Esophagus (tissue), 2 donors: ENCODE data around the gene PARP4. TPM values are rescaled to one million over a fixed set of nuclear protein-coding genes. Genes with fewer than 3 reads are reported as not detected.
"Not testable (repeated sequence)": the region's sequence is repeated elsewhere in the genome, so short reads cannot be mapped to it uniquely, and the experiment has no call there.

ENCODE experiments used
- H3K27ac ChIP-seq, 2 donors: one replicate each; pipeline ENCODE4 v1.5.1; 2013; ENCODE audit warnings: low read depth in 2 of 2, mild to moderate bottlenecking in 2 of 2, inconsistent platforms in 1 of 2, low read length in 1 of 2, moderate library complexity in 1 of 2
- H3K27me3 ChIP-seq, 2 donors: one replicate each; pipeline ENCODE4 v1.6.1; 2013; ENCODE audit warnings: low read length in 2 of 2, control low read depth in 1 of 2, mild to moderate bottlenecking in 1 of 2; ENCODE audit not compliant: insufficient read depth in 2 of 2, control insufficient read depth in 1 of 2
- H3K36me3 ChIP-seq, 2 donors: one replicate each; pipeline ENCODE4 v1.6.1; 2013; ENCODE audit warnings: low read length in 1 of 2; ENCODE audit not compliant: control insufficient read depth in 2 of 2, insufficient read depth in 2 of 2
- H3K4me1 ChIP-seq, 2 donors: one replicate each; pipeline ENCODE4 v1.6.1; 2013; ENCODE audit warnings: low read length in 1 of 2; ENCODE audit not compliant: control insufficient read depth in 2 of 2, insufficient read depth in 2 of 2
- H3K4me3 ChIP-seq, 2 donors: one replicate each; pipeline ENCODE4 v1.5.1; 2013; ENCODE audit warnings: low read length in 2 of 2, mild to moderate bottlenecking in 2 of 2, low read depth in 1 of 2, moderate library complexity in 1 of 2
- H3K9me3 ChIP-seq, 2 donors: one replicate each; pipeline ENCODE4 v1.6.1; 2013; ENCODE audit warnings: mild to moderate bottlenecking in 2 of 2, low read depth in 1 of 2, low read length in 1 of 2, moderate library complexity in 1 of 2; ENCODE audit not compliant: control insufficient read depth in 2 of 2, insufficient read depth in 1 of 2
- WGBS, 2 donors: extraction: QIAGEN DNeasy Blood & Tissue Kit; methylation state at CpG; one replicate each; pipeline ENCODE4 v1.1.7; 2013; 5-methylcytosine and 5-hydroxymethylcytosine counted together
- polyA plus RNA-seq, 2 donors: library from polyadenylated mRNA; stranded (reverse); fragments of 200-250 nt; gene quantifications; one replicate each; pipeline ENCODE4 v1.2.3, GENCODE V29; 2013
- donor health status: healthy with polysubstance abuse.
- donor health status: Bipolar disorder and iron deficiency.

The PARP4 gene
- polyA plus RNA-seq, 2 donors = 14.7 to 16.7 TPM

DNA sequence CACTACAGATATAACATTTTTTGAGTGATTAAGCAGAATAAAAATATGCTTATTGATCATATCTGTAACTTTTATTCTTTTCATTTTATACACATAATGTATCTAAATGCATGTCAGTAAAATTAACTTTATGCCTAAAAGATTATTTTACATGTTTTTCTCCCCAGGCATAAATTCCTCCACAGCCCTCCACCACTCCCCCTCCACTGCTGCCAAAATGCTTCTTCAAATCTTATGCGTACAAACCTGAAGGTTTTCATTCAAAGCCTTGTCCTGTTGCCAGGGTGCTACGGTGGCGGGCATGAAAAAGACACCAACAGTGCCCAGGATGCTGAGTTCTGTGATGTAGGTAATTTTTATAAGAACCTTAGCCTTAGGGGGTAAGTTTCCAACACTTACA is 52.9 kb downstream of the PARP4 start:
- H3K9me3 ChIP-seq = no peaks in the 10 kb centered on the region
- H3K27ac ChIP-seq = no peak overlapping the region
- 59 to 61% methylated on average over 3 of the region's 3 CpGs for WGBS, 2 donors
- H3K4me3 ChIP-seq = no peak overlapping the region
- no peaks in the 10 kb centered on the region for H3K27me3 ChIP-seq
- H3K4me1 ChIP-seq = no peaks in the 10 kb centered on the region
- H3K36me3 ChIP-seq = peaks cover 18 to 21% of the 10 kb centered on the region in 2 donors

GRCh38 chr13:24459234-24459633 is 53.3 kb downstream of the PARP4 start:
- Histone ChIP-seq H3K27ac (no peak overlapping the region), H3K36me3 (peaks cover 22 to 24% of the 10 kb centered on the region in 2 donors), H3K9me3 (no peaks in the 10 kb centered on the region), H3K4me1 (no peaks in the 10 kb centered on the region), H3K27me3 (no peaks in the 10 kb centered on the region), H3K4me3 (no peak overlapping the region)
- WGBS, 2 donors = 34 to 43% methylated on average over 2 of the region's 2 CpGs

- no peak overlapping the region for H3K4me3 ChIP-seq
- peaks cover 27% of the 10 kb centered on the region in 2 donors for H3K36me3 ChIP-seq
- H3K27me3 ChIP-seq = no peaks in the 10 kb centered on the region
- no peak overlapping the region for H3K27ac ChIP-seq
- no peaks in the 10 kb centered on the region for H3K9me3 ChIP-seq
- 77 to 85% methylated on average over 4 of the region's 4 CpGs for WGBS, 2 donors
- H3K4me1 ChIP-seq = no peaks in the 10 kb centered on the region
Observed at GRCh38 chr13:24458736-24459135, 53.8 kb downstream of the PARP4 start.

DNA sequence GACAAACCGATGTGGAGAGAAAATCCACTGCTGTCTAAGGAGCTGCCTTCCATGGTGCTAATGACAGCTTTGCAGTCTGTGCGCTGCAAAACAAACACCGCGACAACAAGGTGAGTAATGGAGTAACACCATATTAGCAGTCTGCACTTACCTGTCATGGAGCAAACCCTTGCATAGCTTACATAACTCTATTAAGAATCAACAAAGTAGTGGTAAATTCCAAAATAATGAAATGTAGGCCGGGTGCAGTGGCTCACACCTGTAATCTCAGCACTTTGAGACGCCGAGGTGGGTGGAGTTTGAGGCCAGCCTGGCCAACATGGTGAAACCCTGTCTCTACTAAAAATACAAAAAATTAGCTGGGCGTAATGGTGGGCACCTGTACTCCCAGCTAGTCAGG is 56.2 kb downstream of the PARP4 start:
- 92 to 94% methylated on average over 8 of the region's 8 CpGs for WGBS, 2 donors
- Histone ChIP-seq H3K4me1 (no peaks in the 10 kb centered on the region), H3K36me3 (peaks cover 24 to 31% of the 10 kb centered on the region in 2 donors)

DNA sequence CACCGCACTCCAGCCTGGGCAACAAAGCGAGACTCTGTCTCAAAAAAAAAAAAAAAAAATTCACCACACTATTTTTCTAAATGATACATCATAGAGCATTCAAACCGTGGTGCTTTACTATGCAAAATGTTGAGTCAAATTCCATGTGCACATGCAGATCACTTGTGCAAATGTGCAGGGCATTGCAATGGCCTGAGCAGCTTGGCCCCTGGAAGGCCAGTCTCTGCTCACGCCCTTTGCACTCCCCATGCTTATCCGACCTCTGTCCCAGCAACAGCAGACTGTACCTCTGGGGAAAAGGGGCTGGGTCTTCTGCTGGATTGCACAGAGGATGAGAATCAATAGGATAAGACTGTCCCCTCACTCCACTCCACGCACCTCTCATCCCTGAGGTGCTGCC is 58.5 kb downstream of the PARP4 start:
- Histone ChIP-seq H3K4me3 (no peak overlapping the region), H3K9me3 (no peaks in the 10 kb centered on the region), H3K27ac (no peak overlapping the region), H3K27me3 (no peaks in the 10 kb centered on the region), H3K4me1 (no peaks in the 10 kb centered on the region), H3K36me3 (peaks cover 32 to 33% of the 10 kb centered on the region in 2 donors)
- 92 to 96% methylated on average over 6 of the region's 6 CpGs for WGBS, 2 donors

More for the DNA sequence above, 56.2 kb downstream of the PARP4 start:
- Histone ChIP-seq H3K27me3 (no peaks in the 10 kb centered on the region), H3K4me3 (no peak overlapping the region), H3K9me3 (no peaks in the 10 kb centered on the region), H3K27ac (no peak overlapping the region)

- Histone ChIP-seq H3K27ac (no peak overlapping the region), H3K4me3 (no peak overlapping the region), H3K4me1 (no peaks in the 10 kb centered on the region), H3K27me3 (no peaks in the 10 kb centered on the region), H3K36me3 (peaks cover 30 to 32% of the 10 kb centered on the region in 2 donors), H3K9me3 (no peaks in the 10 kb centered on the region)
- WGBS, 2 donors = 96 to 97% methylated on average over 9 of the region's 9 CpGs
Observed at GRCh38 chr13:24452044-24452443, 60.5 kb downstream of the PARP4 start.

DNA sequence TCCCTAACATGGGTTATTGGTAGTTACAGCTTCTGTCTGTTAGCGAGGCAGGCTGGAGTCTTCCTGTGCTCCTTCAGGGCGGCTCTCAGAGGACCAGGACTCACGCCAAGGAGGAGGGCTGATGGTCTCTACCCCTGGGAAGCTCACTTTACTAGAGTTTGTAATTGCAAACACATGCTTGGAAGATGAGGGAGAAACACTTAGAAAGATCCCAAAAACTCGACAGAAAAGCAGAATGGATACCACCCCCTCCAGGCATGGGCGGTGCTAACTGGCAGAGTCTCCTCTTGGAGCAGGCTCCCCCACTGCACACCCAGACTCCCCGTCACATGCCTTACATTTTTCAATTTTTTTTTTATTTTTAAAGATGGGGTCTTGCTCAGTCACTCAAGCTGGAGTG is 62.0 kb downstream of the PARP4 start:
- peaks cover 28 to 32% of the 10 kb centered on the region in 2 donors for H3K36me3 ChIP-seq
- no peaks in the 10 kb centered on the region for H3K4me1 ChIP-seq
- no peak overlapping the region for H3K27ac ChIP-seq
- H3K9me3 ChIP-seq = no peaks in the 10 kb centered on the region
- 74 to 80% methylated on average over 6 of the region's 6 CpGs for WGBS, 2 donors
- H3K4me3 ChIP-seq = no peak overlapping the region
- H3K27me3 ChIP-seq = no peaks in the 10 kb centered on the region

DNA sequence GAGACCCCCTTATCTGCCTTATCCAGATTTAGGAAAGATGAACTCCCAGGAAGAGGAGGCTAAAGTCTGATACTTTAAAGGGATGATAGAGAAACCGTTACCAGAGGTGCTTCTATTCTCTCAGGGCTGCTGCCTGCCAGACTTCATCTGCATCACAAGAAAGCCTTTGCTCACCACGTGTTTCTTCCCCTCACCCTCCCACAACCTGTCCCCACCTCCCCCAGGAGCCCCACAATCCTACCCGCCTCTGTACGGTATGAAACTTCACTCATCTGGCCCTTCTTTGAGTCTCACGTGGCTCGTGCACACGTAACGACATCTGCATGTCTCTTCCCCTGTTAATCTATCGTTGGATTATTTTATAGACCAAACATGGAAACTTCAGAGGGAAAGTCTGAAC is 67.7 kb downstream of the PARP4 start:
- not testable (repeated sequence) for H3K4me3 ChIP-seq, H3K4me1 ChIP-seq, H3K27me3 ChIP-seq, H3K9me3 ChIP-seq, H3K27ac ChIP-seq
- H3K36me3 ChIP-seq = peaks cover 2 to 12% of the 10 kb centered on the region in 2 donors
- WGBS, 2 donors = 91 to 92% methylated on average over 9 of the region's 9 CpGs

GRCh38 chr13:24443366-24443765 is 69.2 kb downstream of the PARP4 start:
- H3K36me3 ChIP-seq = peaks cover 2 to 18% of the 10 kb centered on the region in 2 donors
- no peaks in the 10 kb centered on the region for H3K9me3 ChIP-seq
- 92% methylated on average over 4 of the region's 4 CpGs for WGBS, 2 donors
- no peaks in the 10 kb centered on the region for H3K4me1 ChIP-seq
- H3K4me3 ChIP-seq = no peak overlapping the region
- no peak overlapping the region for H3K27ac ChIP-seq
- H3K27me3 ChIP-seq = no peaks in the 10 kb centered on the region

GRCh38 chr13:24426045-24426444 is 86.5 kb downstream of the PARP4 start:
- H3K4me3 ChIP-seq, H3K27me3 ChIP-seq, H3K36me3 ChIP-seq, H3K27ac ChIP-seq, H3K4me1 ChIP-seq, H3K9me3 ChIP-seq: not testable (repeated sequence)
- 92 to 93% methylated on average over 3 of the region's 3 CpGs for WGBS, 2 donors
